GM12878 (cell line): ENCODE data around the gene C1QBP. TPM values are rescaled to one million over a fixed set of nuclear protein-coding genes. Genes with fewer than 3 reads are reported as not detected.

Experiments used
- ATAC-seq: fragments of 200-7000 bp; cut with Tn5 transposase; 3 replicates; pipeline ENCODE4 v1.9.1; 2020; ENCODE audit warnings: mild to moderate bottlenecking, moderate library complexity
- BruUV-seq: library from RNA; stranded (reverse); fragments of 400-500 nt; replicated peaks from 2 replicates; lab custom pipeline; 2021; lab: Mats Ljungman, UMichigan
- CTCF ChIA-PET: fragments of 300-600 bp; sonication (Branson Sonifier 250); formaldehyde crosslinking; extraction: SDS; loops from one replicate; lab custom pipeline; 2021; ENCODE audit warnings: inconsistent platforms; lab: Yijun Ruan, JAX
- POLR2A ChIA-PET: fragments of 350-600 bp; formaldehyde crosslinking; extraction: SDS; loops from one replicate; lab custom pipeline; 2021; ENCODE audit warnings: inconsistent platforms; lab: Charles Lee
- RAD21 ChIA-PET: fragments of 300-600 bp; sonication (Branson Sonifier 250); formaldehyde crosslinking; loops from one replicate; lab custom pipeline; 2023; ENCODE audit warnings: antibody characterized with exemption; ENCODE audit not compliant: unreplicated experiment; lab: Charles Lee
- SMC1A ChIA-PET: fragments of 300-600 bp; sonication (Branson Sonifier 250); formaldehyde crosslinking; loops from one replicate; lab custom pipeline; 2023; ENCODE audit not compliant: unreplicated experiment, uncharacterized antibody; lab: Charles Lee
- DNase-seq: peaks from one replicate; pipeline ENCODE4 v3.0.0-alpha.2; 2011; ENCODE audit warnings: low read depth, low spot score
- FAIRE-seq: peaks from 3 replicates; lab custom pipeline; 2011; peaks lifted over from hg19 to GRCh38; lab: Jason Lieb, UNC
- H2AFZ ChIP-seq: 2 replicates; pipeline ENCODE4 v1.6.0; 2011; ENCODE audit warnings: low read depth, low read length, control low read depth; ENCODE audit not compliant: control insufficient read depth
- H3K27ac ChIP-seq: 2 replicates; pipeline ENCODE4 v1.5.1; 2011; ENCODE audit warnings: control low read depth; ENCODE audit not compliant: control insufficient read depth, insufficient read depth
- H3K27me3 ChIP-seq, 2 experiments: replicated peaks in 1 of 2; 2 replicates each; pipeline versions ENCODE4 v1.6.0 to v1.6.1; 2011; ENCODE audit warnings: low read length in 1 of 2; ENCODE audit not compliant: control insufficient read depth in 2 of 2, insufficient read depth in 2 of 2
- H3K36me3 ChIP-seq, 2 experiments: 2 replicates each; pipeline ENCODE4 v1.5.1; 2011; ENCODE audit warnings: low read length in 1 of 2; ENCODE audit not compliant: control insufficient read depth in 2 of 2, insufficient read depth in 2 of 2
- H3K4me1 ChIP-seq: 2 replicates; pipeline ENCODE4 v1.6.1; 2011; ENCODE audit warnings: mild to moderate bottlenecking, low read length, moderate library complexity, mixed read lengths; ENCODE audit not compliant: control insufficient read depth, insufficient read depth
- H3K4me2 ChIP-seq: 2 replicates; pipeline ENCODE4 v1.6.0; 2011; ENCODE audit warnings: control low read depth; ENCODE audit not compliant: control insufficient read depth, insufficient read depth
- H3K4me3 ChIP-seq: fragments of 200-600 bp; sonication (generic); 2 replicates; pipeline ENCODE4 v1.5.1; 2016
- H3K79me2 ChIP-seq: 2 replicates; pipeline ENCODE4 v1.6.0; 2011; ENCODE audit warnings: low read length; ENCODE audit not compliant: control insufficient read depth, insufficient read depth
- H3K9ac ChIP-seq: 2 replicates; pipeline ENCODE4 v1.8.0; 2011; ENCODE audit warnings: low read length, control low read depth, mixed read lengths; ENCODE audit not compliant: control insufficient read depth, insufficient read depth
- H3K9me3 ChIP-seq: replicated peaks from 3 replicates; pipeline ENCODE4 v1.5.1; 2011; ENCODE audit warnings: mild to moderate bottlenecking, low read length; ENCODE audit not compliant: control insufficient read depth, insufficient read depth
- H4K20me1 ChIP-seq: 2 replicates; pipeline ENCODE4 v1.6.0; 2011; ENCODE audit not compliant: control insufficient read depth, insufficient read depth
- CBFB ChIP-seq: IDR thresholded peaks from 2 replicates; pipeline ENCODE4 v1.6.1; 2016; ENCODE audit warnings: antibody characterized with exemption, low read depth
- FOXM1 ChIP-seq: IDR thresholded peaks from 2 replicates; pipeline ENCODE4 v1.6.1; 2012; ENCODE audit warnings: low read depth, mild to moderate bottlenecking, inconsistent platforms, low read length, moderate library complexity
- JUNB ChIP-seq: IDR thresholded peaks from 2 replicates; pipeline ENCODE4 v1.6.1; 2016; ENCODE audit warnings: antibody characterized with exemption, mild to moderate bottlenecking
- KLF5 ChIP-seq: fragments of 450-650 bp; IDR thresholded peaks from 2 replicates; pipeline ENCODE4 v1.6.1; 2014; ENCODE audit warnings: mild to moderate bottlenecking; ENCODE audit not compliant: partially characterized antibody
- MXI1 ChIP-seq: fragments of 150-350 bp; IDR thresholded peaks from 2 replicates; pipeline ENCODE4 v1.6.1; 2011; ENCODE audit warnings: low read depth, mild to moderate bottlenecking, inconsistent platforms, low read length, improper control_type of control experiment
- NFIC ChIP-seq: IDR thresholded peaks from 2 replicates; pipeline ENCODE4 v1.6.1; 2012; ENCODE audit warnings: low read depth, mild to moderate bottlenecking, inconsistent platforms, low read length, moderate library complexity
- RAD21 ChIP-seq: IDR thresholded peaks from 2 replicates; pipeline ENCODE4 v1.6.1; 2011; ENCODE audit warnings: mild to moderate bottlenecking, low read depth, low read length, moderate library complexity; ENCODE audit not compliant: insufficient read depth
- RELA ChIP-seq: fragments of 450-650 bp; IDR thresholded peaks from 2 replicates; pipeline ENCODE4 v1.8.0; 2014; ENCODE audit warnings: borderline replicate concordance; ENCODE audit not compliant: partially characterized antibody
- RUNX3 ChIP-seq: IDR thresholded peaks from 2 replicates; pipeline ENCODE4 v1.6.1; 2012; ENCODE audit warnings: low read length, inconsistent platforms
- SPI1 ChIP-seq: IDR thresholded peaks from 2 replicates; pipeline ENCODE4 v1.6.1; 2011; ENCODE audit warnings: low read depth, mild to moderate bottlenecking, low read length, moderate library complexity, borderline replicate concordance; ENCODE audit not compliant: insufficient read depth
- SREBF2 ChIP-seq: IDR thresholded peaks from 2 replicates; pipeline ENCODE4 v1.6.1; 2012; ENCODE audit warnings: mild to moderate bottlenecking, low read length
- SUZ12 ChIP-seq: fragments of 200-600 bp; sonication (generic); IDR thresholded peaks from one replicate; pipeline ENCODE4 v1.6.1; 2018; ENCODE audit warnings: antibody characterized with exemption, mild to moderate bottlenecking; ENCODE audit not compliant: unreplicated experiment
- WGBS: methylation state at CpG from one replicate; pipeline ENCODE4 v1.1.6; 2016; ENCODE audit warnings: low lambda C conversion rate; ENCODE audit not compliant: insufficient replicate concordance, insufficient coverage; ENCODE audit errors: missing lambda C conversion rate; 5-methylcytosine and 5-hydroxymethylcytosine counted together
- in situ Hi-C: fragments of 300-500 bp; cut with MboI; formaldehyde crosslinking; loops from 9 replicates; pipeline ENCODE4 v1.14.3; 2018; ENCODE audit warnings: mixed read lengths
- intact Hi-C: fragments of 100-400 bp; cut with micrococcal nuclease; formaldehyde crosslinking; loops from one replicate; pipeline ENCODE4 v1.14.2; 2022; ENCODE audit not compliant: unreplicated experiment
- polyA plus RNA-seq, 11 experiments: library from polyadenylated mRNA; depleted of rRNA in 4 of 11; unstranded in 6 of 11; stranded (reverse) in 5 of 11; fragments of >200 nt; fragmentation: Nextera tagmentation in 4 of 11; fragmentation: Illumina TruSeq in 1 of 11; extraction: Ambion mirVana in 4 of 11; extraction: Trizol in 1 of 11; gene quantifications; 1 replicate in 1 of 11; 2 replicates in 10 of 11; pipeline versions ENCODE4 v1.2.1 to v1.2.3, GENCODE V29; 2011 to 2016; ENCODE audit warnings: inconsistent platforms in 2 of 11, missing spikeins in 2 of 11, low read depth in 1 of 11
- total RNA-seq, 4 experiments: library from RNA; depleted of rRNA in 3 of 4; stranded (reverse); fragments of >200 nt in 3 of 4; fragmentation: Illumina TruSeq in 1 of 4; extraction: Trizol in 1 of 4; gene quantifications; 2 replicates each; pipeline versions ENCODE4 v1.2.1 to v1.2.3, GENCODE V29; 2013 to 2021
- TF ChIP-seq, protein P1 (sequence below): fragments of 150-350 bp; IDR thresholded peaks from 2 replicates; pipeline ENCODE4 v1.6.1; 2014; ENCODE audit warnings: mild to moderate bottlenecking, low read depth, low read length
- TF ChIP-seq, protein P2 (sequence below): fragments of 450-650 bp; IDR thresholded peaks from 2 replicates; pipeline ENCODE4 v1.6.1; 2016; ENCODE audit warnings: mild to moderate bottlenecking
- TF ChIP-seq, protein P3 (sequence below): IDR thresholded peaks from 2 replicates; pipeline ENCODE4 v1.6.1; 2012; ENCODE audit warnings: low read length, inconsistent platforms
- TF ChIP-seq, protein P4 (sequence below): IDR thresholded peaks from 2 replicates; pipeline ENCODE4 v1.6.1; 2012; ENCODE audit warnings: low read depth, low read length, improper control_type of control experiment
- TF ChIP-seq, protein P5 (sequence below): fragments of 450-650 bp; IDR thresholded peaks from 2 replicates; pipeline ENCODE4 v1.6.1; 2016; ENCODE audit warnings: mild to moderate bottlenecking

The C1QBP gene
- total and polyA plus RNA-seq, 10 of the 15 experiments (the other 5 are each of a cell fraction or from before 2014, with no cell fraction given), result 124 to 989 (median 429) TPM

DNA sequence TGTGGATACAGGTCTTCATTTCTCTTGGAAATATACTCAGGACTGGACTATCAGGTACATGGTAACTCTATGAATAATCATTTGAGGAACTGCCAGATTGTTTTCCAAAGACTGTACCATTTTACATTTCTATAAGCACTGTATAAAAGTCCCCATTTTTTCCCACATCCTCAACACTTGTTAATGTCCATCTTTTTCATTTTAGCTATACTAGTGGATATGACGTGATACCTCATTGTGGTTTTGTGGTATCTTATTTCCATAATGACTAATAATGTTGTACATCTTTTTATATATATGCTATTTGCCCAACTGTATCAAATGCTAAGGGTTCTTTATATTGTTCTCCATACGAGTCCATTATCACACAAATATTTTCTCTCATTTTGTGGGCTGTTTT is 42.3 kb downstream of the C1QBP start:
- POLR2A ChIA-PET, result interaction anchor here (0.5 kb wide), 1 partner anchor 27 kb away, joined by 3 read pairs; no protein-coding TSS in a partner anchor
- H3K79me2 ChIP-seq, result no peaks in the 10 kb centered on the region; the same call in 1 of the 2 replicates
- CTCF ChIA-PET, result interaction anchor here (1.2 kb wide), 1 partner anchor 11 kb away, joined by 3 read pairs; no protein-coding TSS in a partner anchor
- SMC1A ChIA-PET, result interaction anchor here (1.1 kb wide), 1 partner anchor 20 kb away, joined by 3 read pairs; no protein-coding TSS in a partner anchor
- no peak overlapping the region for H2AFZ ChIP-seq
- no TSS peak for BruUV-seq
- TF ChIP-seq FOXM1, result no peak
- peak; percentile 64 for TF ChIP-seq JUNB
- TF ChIP-seq SPI1, result no peak
- TF ChIP-seq MXI1, result no peak
- no peak for TF ChIP-seq RAD21
- TF ChIP-seq SUZ12, result no peak
- no peak for TF ChIP-seq SREBF2
- TF ChIP-seq CBFB, result peak; percentile 45; the same call in 1 of the 2 replicates
- TF ChIP-seq NFIC, result peak; percentile 29; the same call in 1 of the 2 replicates
- TF ChIP-seq, protein P1, sequence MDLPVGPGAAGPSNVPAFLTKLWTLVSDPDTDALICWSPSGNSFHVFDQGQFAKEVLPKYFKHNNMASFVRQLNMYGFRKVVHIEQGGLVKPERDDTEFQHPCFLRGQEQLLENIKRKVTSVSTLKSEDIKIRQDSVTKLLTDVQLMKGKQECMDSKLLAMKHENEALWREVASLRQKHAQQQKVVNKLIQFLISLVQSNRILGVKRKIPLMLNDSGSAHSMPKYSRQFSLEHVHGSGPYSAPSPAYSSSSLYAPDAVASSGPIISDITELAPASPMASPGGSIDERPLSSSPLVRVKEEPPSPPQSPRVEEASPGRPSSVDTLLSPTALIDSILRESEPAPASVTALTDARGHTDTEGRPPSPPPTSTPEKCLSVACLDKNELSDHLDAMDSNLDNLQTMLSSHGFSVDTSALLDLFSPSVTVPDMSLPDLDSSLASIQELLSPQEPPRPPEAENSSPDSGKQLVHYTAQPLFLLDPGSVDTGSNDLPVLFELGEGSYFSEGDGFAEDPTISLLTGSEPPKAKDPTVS, result no peak
- TF ChIP-seq, protein P2, sequence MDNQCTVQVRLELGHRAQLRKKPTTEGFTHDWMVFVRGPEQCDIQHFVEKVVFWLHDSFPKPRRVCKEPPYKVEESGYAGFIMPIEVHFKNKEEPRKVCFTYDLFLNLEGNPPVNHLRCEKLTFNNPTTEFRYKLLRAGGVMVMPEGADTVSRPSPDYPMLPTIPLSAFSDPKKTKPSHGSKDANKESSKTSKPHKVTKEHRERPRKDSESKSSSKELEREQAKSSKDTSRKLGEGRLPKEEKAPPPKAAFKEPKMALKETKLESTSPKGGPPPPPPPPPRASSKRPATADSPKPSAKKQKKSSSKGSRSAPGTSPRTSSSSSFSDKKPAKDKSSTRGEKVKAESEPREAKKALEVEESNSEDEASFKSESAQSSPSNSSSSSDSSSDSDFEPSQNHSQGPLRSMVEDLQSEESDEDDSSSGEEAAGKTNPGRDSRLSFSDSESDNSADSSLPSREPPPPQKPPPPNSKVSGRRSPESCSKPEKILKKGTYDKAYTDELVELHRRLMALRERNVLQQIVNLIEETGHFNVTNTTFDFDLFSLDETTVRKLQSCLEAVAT, result no peak
- TF ChIP-seq RUNX3, result peak; percentile 85
- TF ChIP-seq, protein P3, sequence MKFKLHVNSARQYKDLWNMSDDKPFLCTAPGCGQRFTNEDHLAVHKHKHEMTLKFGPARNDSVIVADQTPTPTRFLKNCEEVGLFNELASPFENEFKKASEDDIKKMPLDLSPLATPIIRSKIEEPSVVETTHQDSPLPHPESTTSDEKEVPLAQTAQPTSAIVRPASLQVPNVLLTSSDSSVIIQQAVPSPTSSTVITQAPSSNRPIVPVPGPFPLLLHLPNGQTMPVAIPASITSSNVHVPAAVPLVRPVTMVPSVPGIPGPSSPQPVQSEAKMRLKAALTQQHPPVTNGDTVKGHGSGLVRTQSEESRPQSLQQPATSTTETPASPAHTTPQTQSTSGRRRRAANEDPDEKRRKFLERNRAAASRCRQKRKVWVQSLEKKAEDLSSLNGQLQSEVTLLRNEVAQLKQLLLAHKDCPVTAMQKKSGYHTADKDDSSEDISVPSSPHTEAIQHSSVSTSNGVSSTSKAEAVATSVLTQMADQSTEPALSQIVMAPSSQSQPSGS, result 0 out of 2 replicates have a peak, but pooled peaks have one; percentile 57
- TF ChIP-seq, protein P4, sequence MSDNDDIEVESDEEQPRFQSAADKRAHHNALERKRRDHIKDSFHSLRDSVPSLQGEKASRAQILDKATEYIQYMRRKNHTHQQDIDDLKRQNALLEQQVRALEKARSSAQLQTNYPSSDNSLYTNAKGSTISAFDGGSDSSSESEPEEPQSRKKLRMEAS, result no peak
- TF ChIP-seq, protein P5, sequence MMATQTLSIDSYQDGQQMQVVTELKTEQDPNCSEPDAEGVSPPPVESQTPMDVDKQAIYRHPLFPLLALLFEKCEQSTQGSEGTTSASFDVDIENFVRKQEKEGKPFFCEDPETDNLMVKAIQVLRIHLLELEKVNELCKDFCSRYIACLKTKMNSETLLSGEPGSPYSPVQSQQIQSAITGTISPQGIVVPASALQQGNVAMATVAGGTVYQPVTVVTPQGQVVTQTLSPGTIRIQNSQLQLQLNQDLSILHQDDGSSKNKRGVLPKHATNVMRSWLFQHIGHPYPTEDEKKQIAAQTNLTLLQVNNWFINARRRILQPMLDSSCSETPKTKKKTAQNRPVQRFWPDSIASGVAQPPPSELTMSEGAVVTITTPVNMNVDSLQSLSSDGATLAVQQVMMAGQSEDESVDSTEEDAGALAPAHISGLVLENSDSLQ, result no peak
- no peak for TF ChIP-seq KLF5
- TF ChIP-seq RELA, result no peak
- H4K20me1 ChIP-seq, result no peaks in the 10 kb centered on the region
- intact Hi-C loops (no loop called here), in situ Hi-C loops (no loop called here)
- peaks cover 3 to 40% of the 10 kb centered on the region in 2 experiments for H3K36me3 ChIP-seq
- H3K9me3 ChIP-seq, result no peaks in the 10 kb centered on the region; the same call in 2 of the 3 replicates
- no peak overlapping the region for H3K27ac ChIP-seq
- peak; percentile 40 for ATAC-seq
- FAIRE-seq, result no peak
- H3K4me3 ChIP-seq, result no peak overlapping the region
- DNase-seq, result no peak
- RAD21 ChIA-PET, result no interaction called here
- H3K4me1 ChIP-seq, result peaks cover 5% of the 10 kb centered on the region; the same call in 1 of the 2 replicates
- no peak overlapping the region for H3K4me2 ChIP-seq
- H3K27me3 ChIP-seq, result no peaks in the 10 kb centered on the region
- H3K9ac ChIP-seq, result no peak overlapping the region
- WGBS, result 65% methylated on average over 2 of the region's 2 CpGs
